K562 (cell line): Measurements from ENCODE around the gene MACROD2. TPM values are rescaled to one million over a fixed set of nuclear protein-coding genes. Genes with fewer than 3 reads are reported as not detected.

Source experiments
- ATAC-seq: fragments of 200-7000 bp; cut with Tn5 transposase; 3 replicates; pipeline ENCODE4 v1.9.1; 2020; ENCODE audit warnings: moderate library complexity
- BruUV-seq: library from RNA; stranded (reverse); fragments of 400-500 nt; replicated peaks from 2 replicates; lab custom pipeline; 2021; lab: Mats Ljungman, UMichigan
- CTCF ChIA-PET: fragments of 300-600 bp; formaldehyde crosslinking; extraction: SDS; loops from one replicate; lab custom pipeline; 2021; ENCODE audit warnings: low intra/inter-chr PET ratio; lab: Yijun Ruan, JAX
- POLR2A ChIA-PET: fragments of 300-600, 350-650 bp; sonication (Branson Sonifier 250); formaldehyde crosslinking; extraction: SDS; loops from one replicate; lab custom pipeline; 2021; ENCODE audit warnings: antibody characterized with exemption, inconsistent platforms; lab: Yijun Ruan, JAX
- DNase-seq, 4 experiments: peaks; one replicate each; pipeline versions ENCODE4 v3.0.0 to v3.0.0-alpha.2; 2011 to 2018; ENCODE audit warnings: low spot score in 3 of 4, mixed read lengths in 3 of 4; ENCODE audit errors: extremely low read depth in 1 of 4
- FAIRE-seq: peaks from 2 replicates; lab custom pipeline; 2011; peaks lifted over from hg19 to GRCh38; lab: Jason Lieb, UNC
- H2AFZ ChIP-seq: 2 replicates; pipeline ENCODE4 v1.6.0; 2011; ENCODE audit warnings: low read depth, low read length, control low read depth, inconsistent platforms
- H3K27ac ChIP-seq: fragments of 200-600 bp; 3 replicates; pipeline ENCODE4 v1.8.0; 2011; ENCODE audit warnings: low read depth, mild to moderate bottlenecking, control low read depth, inconsistent platforms, low read length, moderate library complexity, mixed read lengths; ENCODE audit errors: extremely low read depth
- H3K27me3 ChIP-seq, 2 experiments: fragments of 300-600 bp in 1 of 2; 2 replicates in 1 of 2; 3 replicates in 1 of 2; pipeline versions ENCODE4 v1.6.0 to v1.8.0; 2011; ENCODE audit warnings: inconsistent platforms in 2 of 2, low read length in 2 of 2, mild to moderate bottlenecking in 1 of 2, mixed read lengths in 1 of 2, moderate library complexity in 1 of 2; ENCODE audit not compliant: control insufficient read depth in 2 of 2, insufficient read depth in 2 of 2
- H3K36me3 ChIP-seq: fragments of 300-600 bp; 3 replicates; pipeline ENCODE4 v1.8.0; 2011; ENCODE audit warnings: mild to moderate bottlenecking, low read length, inconsistent platforms; ENCODE audit not compliant: control insufficient read depth, insufficient read depth
- H3K4me1 ChIP-seq, 2 experiments: fragments of 200-600 bp in 1 of 2; replicated peaks in 1 of 2; 2 replicates in 1 of 2; 3 replicates in 1 of 2; pipeline versions ENCODE4 v1.5.1 to v1.8.0; 2011; ENCODE audit warnings: inconsistent platforms in 2 of 2, low read length in 2 of 2, mild to moderate bottlenecking in 1 of 2, mixed read lengths in 1 of 2, moderate library complexity in 1 of 2; ENCODE audit not compliant: control insufficient read depth in 2 of 2, insufficient read depth in 2 of 2
- H3K4me2 ChIP-seq: 2 replicates; pipeline ENCODE4 v1.6.1; 2011; ENCODE audit warnings: low read length, control low read depth, inconsistent platforms, mixed read lengths; ENCODE audit not compliant: insufficient read depth
- H3K4me3 ChIP-seq: fragments of 200-600 bp; sonication (generic), shearing (Covaris generic); 2 replicates; pipeline ENCODE4 v1.5.1; 2016; ENCODE audit warnings: control low read depth, inconsistent platforms
- H3K79me2 ChIP-seq: fragments of 200-600 bp; 3 replicates; pipeline ENCODE4 v1.8.0; 2011; ENCODE audit warnings: low read length, inconsistent platforms; ENCODE audit not compliant: control insufficient read depth, insufficient read depth
- H3K9ac ChIP-seq, 2 experiments: 2 replicates each; pipeline versions ENCODE4 v1.6.0 to v1.6.1; 2011; ENCODE audit warnings: low read depth in 2 of 2, low read length in 2 of 2, control low read depth in 1 of 2, inconsistent platforms in 1 of 2, mild to moderate bottlenecking in 1 of 2, mixed read lengths in 1 of 2; ENCODE audit not compliant: insufficient read depth in 1 of 2
- H3K9me1 ChIP-seq: one replicate; pipeline ENCODE4 v1.6.0; 2011; ENCODE audit warnings: inconsistent platforms, mild to moderate bottlenecking, low read length, moderate library complexity; ENCODE audit not compliant: control insufficient read depth, insufficient read depth
- H3K9me3 ChIP-seq: replicated peaks from 2 replicates; pipeline ENCODE4 v1.5.1; 2011; ENCODE audit warnings: low read depth, low read length, inconsistent platforms; ENCODE audit not compliant: control insufficient read depth, insufficient read depth
- H4K20me1 ChIP-seq: replicated peaks from 2 replicates; pipeline ENCODE4 v1.6.1; 2011; ENCODE audit warnings: low read length, inconsistent platforms, mixed read lengths; ENCODE audit not compliant: control insufficient read depth, insufficient read depth
- ASH1L ChIP-seq: fragments of 450-650 bp; IDR thresholded peaks from 2 replicates; pipeline ENCODE4 v1.6.1; 2018; ENCODE audit warnings: borderline replicate concordance, mild to moderate bottlenecking, low read depth; ENCODE audit not compliant: partially characterized antibody
- CBFA2T2 ChIP-seq: fragments of 450-650 bp; conservative IDR thresholded peaks from 2 replicates; pipeline ENCODE4 v1.6.1; 2017; ENCODE audit warnings: mild to moderate bottlenecking
- FOXO4 ChIP-seq: fragments of 450-650 bp; formaldehyde crosslinking; IDR thresholded peaks from 2 replicates; pipeline ENCODE4 v1.4.0; 2020; ENCODE audit warnings: mild to moderate bottlenecking, moderate library complexity
- HDAC2 ChIP-seq: fragments of 450-650 bp; IDR thresholded peaks from 2 replicates; pipeline ENCODE4 v1.6.1; 2016; ENCODE audit warnings: mild to moderate bottlenecking
- NEUROD1 ChIP-seq: fragments of 150-350 bp; IDR thresholded peaks from 2 replicates; pipeline ENCODE4 v1.6.1; 2014; ENCODE audit warnings: borderline replicate concordance, low read length, low read depth; ENCODE audit not compliant: partially characterized antibody
- RFX1 ChIP-seq: fragments of 450-650 bp; IDR thresholded peaks from 2 replicates; pipeline ENCODE4 v1.6.1; 2016; ENCODE audit warnings: mild to moderate bottlenecking, moderate library complexity
- SIRT6 ChIP-seq: IDR thresholded peaks from one replicate; pipeline ENCODE4 v1.6.1; 2012; ENCODE audit warnings: low read depth, mild to moderate bottlenecking, control low read depth, inconsistent platforms, low read length, moderate library complexity
- WGBS: fragments of 100-300 bp; shearing (Covaris generic); methylation state at CpG from one replicate; pipeline ENCODE4 v1.1.6; 2016; ENCODE audit warnings: low coverage, mixed read lengths; ENCODE audit not compliant: insufficient coverage; ENCODE audit errors: missing lambda C conversion rate; 5-methylcytosine and 5-hydroxymethylcytosine counted together
- in situ Hi-C: fragments of 300-500 bp; cut with MboI; formaldehyde crosslinking; loops from 4 replicates; pipeline ENCODE4 v1.15.0; 2018; ENCODE audit warnings: inconsistent platforms, mixed read lengths
- intact Hi-C: fragments of 100-400 bp; cut with micrococcal nuclease; formaldehyde crosslinking; loops from 2 replicates; pipeline ENCODE4 v1.14.2; 2022
- polyA plus RNA-seq, 8 experiments: library from polyadenylated mRNA; depleted of rRNA in 4 of 8; stranded (reverse) in 5 of 8; unstranded in 3 of 8; fragments of >200 nt; fragmentation: Nextera tagmentation in 2 of 8; fragmentation: Illumina TruSeq in 1 of 8; extraction: Ambion mirVana in 2 of 8; extraction: Trizol in 1 of 8; gene quantifications; 2 replicates each; pipeline versions ENCODE4 v1.2.1 to v1.2.3, GENCODE V29; 2011 to 2014; ENCODE audit warnings: inconsistent platforms in 1 of 8, missing spikeins in 1 of 8
- total RNA-seq, 7 experiments: library from RNA; depleted of rRNA in 6 of 7; stranded (reverse); fragments of >200 nt in 6 of 7; fragmentation: Illumina TruSeq in 2 of 7; extraction: Trizol in 2 of 7; gene quantifications; 2 replicates each; pipeline versions ENCODE4 v1.2.1 to v1.2.3, GENCODE V29; 2011 to 2021; ENCODE audit warnings: low replicate concordance in 1 of 7
- TF ChIP-seq, protein P1 (sequence below), 3 experiments: fragments of 200-800 bp in 1 of 3; fragments of 250-450 bp in 1 of 3; fragments of 450-650 bp in 1 of 3; sonication (Bioruptor Pico) in 1 of 3; sonication (Bioruptor generic) in 1 of 3; formaldehyde crosslinking in 1 of 3; IDR thresholded peaks; 2 replicates each; pipeline versions ENCODE4 v1.6.1 to v1.8.0; 2016 to 2022; ENCODE audit warnings: mild to moderate bottlenecking in 2 of 3, missing genetic modification characterization in 2 of 3, missing compliant biosample characterization in 1 of 3, moderate library complexity in 1 of 3

MACROD2 gene
- total and polyA plus RNA-seq, 9 of the 15 experiments (the other 6 are each of a cell fraction or from before 2014, with no cell fraction given), result not detected

DNA sequence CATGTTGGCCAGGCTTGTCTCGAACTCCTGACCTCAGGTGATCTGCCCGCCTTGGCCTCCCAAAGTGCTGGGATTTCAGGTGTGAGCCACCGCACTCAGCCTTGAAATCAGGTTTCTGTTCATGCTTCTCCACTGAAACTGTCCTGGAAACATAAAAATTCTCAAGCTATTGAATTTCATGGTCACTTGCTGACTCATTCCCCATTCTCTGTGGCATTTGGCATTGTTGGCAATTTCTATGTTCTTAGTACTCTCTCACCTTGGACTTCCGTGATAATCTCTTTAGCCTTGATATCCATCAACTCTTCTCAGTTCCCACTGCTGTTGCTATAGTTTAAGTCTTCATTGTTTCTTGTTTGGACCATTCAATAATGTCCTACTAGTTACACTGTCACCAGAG lies 11.1 kb upstream of the MACROD2 start (continued):
- TF ChIP-seq, protein P1, sequence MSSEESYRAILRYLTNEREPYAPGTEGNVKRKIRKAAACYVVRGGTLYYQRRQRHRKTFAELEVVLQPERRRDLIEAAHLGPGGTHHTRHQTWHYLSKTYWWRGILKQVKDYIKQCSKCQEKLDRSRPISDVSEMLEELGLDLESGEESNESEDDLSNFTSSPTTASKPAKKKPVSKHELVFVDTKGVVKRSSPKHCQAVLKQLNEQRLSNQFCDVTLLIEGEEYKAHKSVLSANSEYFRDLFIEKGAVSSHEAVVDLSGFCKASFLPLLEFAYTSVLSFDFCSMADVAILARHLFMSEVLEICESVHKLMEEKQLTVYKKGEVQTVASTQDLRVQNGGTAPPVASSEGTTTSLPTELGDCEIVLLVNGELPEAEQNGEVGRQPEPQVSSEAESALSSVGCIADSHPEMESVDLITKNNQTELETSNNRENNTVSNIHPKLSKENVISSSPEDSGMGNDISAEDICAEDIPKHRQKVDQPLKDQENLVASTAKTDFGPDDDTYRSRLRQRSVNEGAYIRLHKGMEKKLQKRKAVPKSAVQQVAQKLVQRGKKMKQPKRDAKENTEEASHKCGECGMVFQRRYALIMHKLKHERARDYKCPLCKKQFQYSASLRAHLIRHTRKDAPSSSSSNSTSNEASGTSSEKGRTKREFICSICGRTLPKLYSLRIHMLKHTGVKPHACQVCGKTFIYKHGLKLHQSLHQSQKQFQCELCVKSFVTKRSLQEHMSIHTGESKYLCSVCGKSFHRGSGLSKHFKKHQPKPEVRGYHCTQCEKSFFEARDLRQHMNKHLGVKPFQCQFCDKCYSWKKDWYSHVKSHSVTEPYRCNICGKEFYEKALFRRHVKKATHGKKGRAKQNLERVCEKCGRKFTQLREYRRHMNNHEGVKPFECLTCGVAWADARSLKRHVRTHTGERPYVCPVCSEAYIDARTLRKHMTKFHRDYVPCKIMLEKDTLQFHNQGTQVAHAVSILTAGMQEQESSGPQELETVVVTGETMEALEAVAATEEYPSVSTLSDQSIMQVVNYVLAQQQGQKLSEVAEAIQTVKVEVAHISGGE (CRISPR knock-in tag; IDR thresholded peaks at IDR 0.05), result no peak
- TF ChIP-seq SIRT6 (no peak), CBFA2T2 (no peak)

- in situ Hi-C loops, result no loop called here
Observed at GRCh38 chr20:13990465-13990864, 4.9 kb upstream of the MACROD2 start, which contains the start of gene SEL1L2. Gene SEL1L2, minus strand, starts transcription at chr20:13990614. Its CDS starts 80 bp downstream, at chr20:13990534.

More at GRCh38 chr20:13990465-13990864, 4.9 kb upstream of the MACROD2 start, which contains the start of gene SEL1L2:
- Histone ChIP-seq H3K27me3 (no peaks in the 10 kb centered on the region), H3K79me2 (no peaks in the 10 kb centered on the region), H4K20me1 (no peaks in the 10 kb centered on the region), H3K9me3 (no peaks in the 10 kb centered on the region), H2AFZ (no peak within 1 kb of the TSS), H3K36me3 (no peaks in the 10 kb centered on the region), H3K4me2 (no peak within 1 kb of the TSS), H3K27ac (no peak within 1 kb of the TSS), H3K9me1 (no peaks in the 10 kb centered on the region), H3K9ac (no peak within 1 kb of the TSS), H3K4me3 (no peak within 1 kb of the TSS), H3K4me1 (no peaks in the 10 kb centered on the region)
- CTCF ChIA-PET, result no interaction called here
- DNase-seq (peak in 1 of 4 experiments; percentile 3), FAIRE-seq (no peak), ATAC-seq (no peak)
- intact Hi-C loops, result no loop called here
- WGBS, result 3% methylated on average over 5 of the region's 5 CpGs
- no peak for TF ChIP-seq FOXO4 (CRISPR knock-in tag)
- no peak for TF ChIP-seq NEUROD1
- no peak for TF ChIP-seq ASH1L
- TF ChIP-seq RFX1, result peak; percentile 44
- TF ChIP-seq HDAC2, result no peak
- BruUV-seq, result no TSS peak
- POLR2A ChIA-PET, result no interaction called here
